ENCODE measurements around the gene PDZD2.

Gene PDZD2

GRCh38 chr5:31962871-31963307, 324.0 kb downstream of the PDZD2 start:
- H2AFZ ChIP-seq (ENCODE audit: insufficient read depth, low read length, poor library complexity), result no peak overlapping the region
- H3K36me3 ChIP-seq (ENCODE audit: control insufficient read depth in 1 of 2, insufficient read depth in 2 of 2, low read length in 2 of 2), result no peaks in the 10 kb centered on the region
- no peak overlapping the region for H3K18ac ChIP-seq (ENCODE audit: low read length)
- no peak overlapping the region for H3K23ac ChIP-seq (ENCODE audit: low read length)
- no peaks in the 10 kb centered on the region for H3K79me2 ChIP-seq (ENCODE audit: control insufficient read depth, insufficient read depth, low read length, poor library complexity)
- WGBS (ENCODE audit: extremely low coverage, insufficient coverage, insufficient read length), result no CpG with 5 or more reads among the region's 3 CpGs
- H3K27me3 ChIP-seq (ENCODE audit: insufficient read depth, low read length), result no peaks in the 10 kb centered on the region
- no peak overlapping the region for H3K27ac ChIP-seq (ENCODE audit: low read depth, low read length)
- H4K91ac ChIP-seq (ENCODE audit: low read depth, low read length), result no peak overlapping the region
- no peak overlapping the region for H2BK12ac ChIP-seq (ENCODE audit: low read length)
- H3K4me3 ChIP-seq (ENCODE audit: low read depth, low read length), result no peak overlapping the region
- no peak overlapping the region for H4K12ac ChIP-seq (ENCODE audit: low read depth, low read length)
- H2AK5ac ChIP-seq (ENCODE audit: low read length), result no peak overlapping the region
- no peak overlapping the region for H2BK120ac ChIP-seq (ENCODE audit: insufficient read depth, low read length, poor library complexity)
- no peaks in the 10 kb centered on the region for H3K79me1 ChIP-seq (ENCODE audit: low read length)
- DNase-seq, result peak; percentile 90 to 91
- peak overlapping the region; percentile 8 for H3K4me2 ChIP-seq (ENCODE audit: low read length)
- no peak overlapping the region for H3K14ac ChIP-seq (ENCODE audit: low read length)
- H3K9ac ChIP-seq (ENCODE audit: low read length), result no peak overlapping the region
- H3K4ac ChIP-seq (ENCODE audit: low read depth, low read length), result no peak overlapping the region
- no peak overlapping the region for H4K8ac ChIP-seq (ENCODE audit: low read depth, low read length)
- no peaks in the 10 kb centered on the region for H3K9me3 ChIP-seq (ENCODE audit: insufficient read depth, low read depth, low read length)
- peaks cover 9 to 16% of the 10 kb centered on the region in 2 experiments for H3K4me1 ChIP-seq (ENCODE audit: control insufficient read depth in 1 of 2, insufficient read depth in 2 of 2, low read length in 2 of 2)
- no peak overlapping the region for H2BK5ac ChIP-seq (ENCODE audit: low read depth, low read length, poor library complexity)

GRCh38 chr5:31963358-31964006, 324.6 kb downstream of the PDZD2 start:
- H2AFZ ChIP-seq (ENCODE audit: insufficient read depth, low read length, poor library complexity), result peak overlapping the region; percentile 20
- H3K4ac ChIP-seq (ENCODE audit: low read depth, low read length), result no peak overlapping the region
- DNase-seq, result peak; percentile 62 to 83
- peak overlapping the region; percentile 44 for H4K8ac ChIP-seq (ENCODE audit: low read depth, low read length)
- peak overlapping the region; percentile 14 for H2BK5ac ChIP-seq (ENCODE audit: low read depth, low read length, poor library complexity)
- peak overlapping the region; percentile 30 for H4K91ac ChIP-seq (ENCODE audit: low read depth, low read length)
- no peak overlapping the region for H2AK5ac ChIP-seq (ENCODE audit: low read length)
- peak overlapping the region; percentile 42 for H3K27ac ChIP-seq (ENCODE audit: low read depth, low read length)
- H4K12ac ChIP-seq (ENCODE audit: low read depth, low read length), result no peak overlapping the region
- no peak overlapping the region for H3K9ac ChIP-seq (ENCODE audit: low read length)
- peak overlapping the region; percentile 8 for H3K4me2 ChIP-seq (ENCODE audit: low read length)
- H3K4me1 ChIP-seq (ENCODE audit: control insufficient read depth in 1 of 2, insufficient read depth in 2 of 2, low read length in 2 of 2), result peaks cover 9 to 16% of the 10 kb centered on the region in 2 experiments
- H2BK12ac ChIP-seq (ENCODE audit: low read length), result peak overlapping the region; percentile 19
- H3K4me3 ChIP-seq (ENCODE audit: low read depth, low read length), result no peak overlapping the region
- H3K18ac ChIP-seq (ENCODE audit: low read length), result no peak overlapping the region
- no peaks in the 10 kb centered on the region for H3K36me3 ChIP-seq (ENCODE audit: control insufficient read depth in 1 of 2, insufficient read depth in 2 of 2, low read length in 2 of 2)
- H3K9me3 ChIP-seq (ENCODE audit: insufficient read depth, low read depth, low read length), result no peaks in the 10 kb centered on the region
- peak overlapping the region; percentile 36 for H3K14ac ChIP-seq (ENCODE audit: low read length)
- H2BK120ac ChIP-seq (ENCODE audit: insufficient read depth, low read length, poor library complexity), result no peak overlapping the region
- WGBS (ENCODE audit: extremely low coverage, insufficient coverage, insufficient read length), result no CpG with 5 or more reads among the region's 13 CpGs
- no peaks in the 10 kb centered on the region for H3K79me2 ChIP-seq (ENCODE audit: control insufficient read depth, insufficient read depth, low read length, poor library complexity)
- H3K27me3 ChIP-seq (ENCODE audit: insufficient read depth, low read length), result no peaks in the 10 kb centered on the region
- H3K23ac ChIP-seq (ENCODE audit: low read length), result no peak overlapping the region
- no peaks in the 10 kb centered on the region for H3K79me1 ChIP-seq (ENCODE audit: low read length)

- Histone ChIP-seq H3K23ac (ENCODE audit: low read length) (no peak overlapping the region), H3K9me3 (ENCODE audit: insufficient read depth, low read depth, low read length) (no peaks in the 10 kb centered on the region), H3K79me2 (ENCODE audit: control insufficient read depth, insufficient read depth, low read length, poor library complexity) (no peaks in the 10 kb centered on the region), H2BK12ac (ENCODE audit: low read length) (peak overlapping the region; percentile 19), H3K27me3 (ENCODE audit: insufficient read depth, low read length) (no peaks in the 10 kb centered on the region), H3K4me1 (ENCODE audit: control insufficient read depth in 1 of 2, insufficient read depth in 2 of 2, low read length in 2 of 2) (peaks cover 9 to 16% of the 10 kb centered on the region in 2 experiments), H3K14ac (ENCODE audit: low read length) (no peak overlapping the region), H3K79me1 (ENCODE audit: low read length) (no peaks in the 10 kb centered on the region), H3K4me2 (ENCODE audit: low read length) (no peak overlapping the region), H4K91ac (ENCODE audit: low read depth, low read length) (peak overlapping the region; percentile 30), H3K4ac (ENCODE audit: low read depth, low read length) (no peak overlapping the region), H3K36me3 (ENCODE audit: control insufficient read depth in 1 of 2, insufficient read depth in 2 of 2, low read length in 2 of 2) (no peaks in the 10 kb centered on the region), H4K12ac (ENCODE audit: low read depth, low read length) (no peak overlapping the region), H2BK5ac (ENCODE audit: low read depth, low read length, poor library complexity) (peak overlapping the region; percentile 14), H3K27ac (ENCODE audit: low read depth, low read length) (peak overlapping the region; percentile 42), H3K9ac (ENCODE audit: low read length) (no peak overlapping the region), H3K18ac (ENCODE audit: low read length) (no peak overlapping the region), H2BK120ac (ENCODE audit: insufficient read depth, low read length, poor library complexity) (no peak overlapping the region), H4K8ac (ENCODE audit: low read depth, low read length) (no peak overlapping the region), H2AK5ac (ENCODE audit: low read length) (no peak overlapping the region), H2AFZ (ENCODE audit: insufficient read depth, low read length, poor library complexity) (no peak overlapping the region), H3K4me3 (ENCODE audit: low read depth, low read length) (no peak overlapping the region)
- no CpG with 5 or more reads among the region's 2 CpGs for WGBS (ENCODE audit: extremely low coverage, insufficient coverage, insufficient read length)
- peak; percentile 18 to 54 for DNase-seq
Measured at GRCh38 chr5:31964007-31964360, 325.1 kb downstream of the PDZD2 start.

GRCh38 chr5:31965227-31965626, 326.3 kb downstream of the PDZD2 start:
- Histone ChIP-seq H2AFZ (ENCODE audit: insufficient read depth, low read length, poor library complexity) (no peak overlapping the region), H2BK5ac (ENCODE audit: low read depth, low read length, poor library complexity) (no peak overlapping the region), H3K14ac (ENCODE audit: low read length) (no peak overlapping the region), H3K27ac (ENCODE audit: low read depth, low read length) (no peak overlapping the region), H3K79me2 (ENCODE audit: control insufficient read depth, insufficient read depth, low read length, poor library complexity) (no peaks in the 10 kb centered on the region), H3K4me2 (ENCODE audit: low read length) (no peak overlapping the region), H4K12ac (ENCODE audit: low read depth, low read length) (no peak overlapping the region), H2BK120ac (ENCODE audit: insufficient read depth, low read length, poor library complexity) (no peak overlapping the region), H2AK5ac (ENCODE audit: low read length) (no peak overlapping the region), H3K36me3 (ENCODE audit: control insufficient read depth in 1 of 2, insufficient read depth in 2 of 2, low read length in 2 of 2) (no peaks in the 10 kb centered on the region), H3K18ac (ENCODE audit: low read length) (no peak overlapping the region), H2BK12ac (ENCODE audit: low read length) (no peak overlapping the region), H3K4me1 (ENCODE audit: control insufficient read depth in 1 of 2, insufficient read depth in 2 of 2, low read length in 2 of 2) (peaks cover 9 to 16% of the 10 kb centered on the region in 2 experiments), H4K8ac (ENCODE audit: low read depth, low read length) (no peak overlapping the region), H3K23ac (ENCODE audit: low read length) (no peak overlapping the region), H4K91ac (ENCODE audit: low read depth, low read length) (no peak overlapping the region), H3K27me3 (ENCODE audit: insufficient read depth, low read length) (no peaks in the 10 kb centered on the region), H3K9me3 (ENCODE audit: insufficient read depth, low read depth, low read length) (no peaks in the 10 kb centered on the region), H3K4me3 (ENCODE audit: low read depth, low read length) (no peak overlapping the region), H3K79me1 (ENCODE audit: low read length) (no peaks in the 10 kb centered on the region), H3K4ac (ENCODE audit: low read depth, low read length) (no peak overlapping the region), H3K9ac (ENCODE audit: low read length) (no peak overlapping the region)
- no peak for DNase-seq
- WGBS (ENCODE audit: extremely low coverage, insufficient coverage, insufficient read length), result no CpG with 5 or more reads among the region's 6 CpGs
